HEK293 (cell line): ENCODE results near the gene GHITM.
"Not testable (repeated sequence)": the region's sequence is repeated elsewhere in the genome, so short reads cannot be mapped to it uniquely, and the experiment has no call there.

Source experiments
- CTCF ChIA-PET: fragments of 350-600 bp; formaldehyde crosslinking; extraction: SDS; loops from one replicate; lab custom pipeline; 2021; ENCODE audit warnings: antibody characterized with exemption; lab: Yijun Ruan, JAX
- POLR2A ChIA-PET: fragments of 300-600 bp; formaldehyde crosslinking; extraction: SDS; loops from one replicate; lab custom pipeline; 2020; ENCODE audit warnings: antibody characterized with exemption, inconsistent platforms; lab: Yijun Ruan, JAX
- H3K27ac ChIP-seq: fragments of 200-500 bp; sonication (Bioruptor generic); 2 replicates; pipeline ENCODE4 v1.5.1; 2014; ENCODE audit warnings: low read depth, low read length, control low read depth, inconsistent platforms; ENCODE audit errors: extremely low read depth
- H3K36me3 ChIP-seq, 2 experiments: fragments of 200-500 bp in 1 of 2; sonication (Bioruptor generic) in 1 of 2; 1 replicate in 1 of 2; 2 replicates in 1 of 2; pipeline ENCODE4 v1.5.1; 2014 to 2017; ENCODE audit warnings: inconsistent platforms in 2 of 2, low read length in 2 of 2; ENCODE audit not compliant: control insufficient read depth in 2 of 2, insufficient read depth in 1 of 2
- H3K4me1 ChIP-seq: fragments of 200-500 bp; sonication (Bioruptor generic); 2 replicates; pipeline ENCODE4 v1.5.1; 2014; ENCODE audit warnings: mild to moderate bottlenecking, low read length, inconsistent platforms; ENCODE audit not compliant: control insufficient read depth, insufficient read depth
- H3K4me3 ChIP-seq: 2 replicates; pipeline ENCODE4 v1.5.1; 2011; ENCODE audit warnings: low read depth, mild to moderate bottlenecking, control low read depth, low read length, moderate library complexity
- H3K9me3 ChIP-seq: fragments of 200-500 bp; sonication (Bioruptor generic); 2 replicates; pipeline ENCODE4 v1.5.1; 2014; ENCODE audit warnings: low read depth, low read length, inconsistent platforms; ENCODE audit not compliant: control insufficient read depth, insufficient read depth
- GLI2 ChIP-seq: fragments of 450-650 bp; formaldehyde crosslinking; IDR thresholded peaks from 2 replicates; pipeline ENCODE4; 2017; ENCODE audit warnings: missing biosample characterization, missing genetic modification characterization, low read depth, borderline replicate concordance
- MEIS1 ChIP-seq: sonication (generic); formaldehyde crosslinking; IDR thresholded peaks from 2 replicates; pipeline ENCODE4 v1.8.1; 2022; ENCODE audit warnings: missing genetic modification reagents, mild to moderate bottlenecking, borderline replicate concordance
- OSR2 ChIP-seq: fragments of 450-650 bp; formaldehyde crosslinking; IDR thresholded peaks from 2 replicates; pipeline ENCODE4 v1.5.1; 2016; ENCODE audit warnings: missing biosample characterization, missing genetic modification characterization
- PRDM10 ChIP-seq: fragments of 450-650 bp; formaldehyde crosslinking; IDR thresholded peaks from 2 replicates; pipeline ENCODE4 v1.5.1; 2016; ENCODE audit warnings: missing biosample characterization, missing genetic modification characterization
- ZBTB8A ChIP-seq: fragments of 450-650 bp; formaldehyde crosslinking; IDR thresholded peaks from 2 replicates; pipeline ENCODE4 v1.5.1; 2016; ENCODE audit warnings: missing biosample characterization, missing genetic modification characterization
- ZNF138 ChIP-seq: fragments of 450-650 bp; formaldehyde crosslinking; IDR thresholded peaks from 2 replicates; pipeline ENCODE4 v1.5.1; 2016; ENCODE audit warnings: missing biosample characterization, missing genetic modification characterization, borderline replicate concordance
- ZNF140 ChIP-seq: fragments of 450-650 bp; formaldehyde crosslinking; IDR thresholded peaks from 2 replicates; pipeline ENCODE4 v1.5.1; 2016; ENCODE audit warnings: missing biosample characterization, missing genetic modification characterization
- ZNF16 ChIP-seq: fragments of 450-650 bp; formaldehyde crosslinking; IDR thresholded peaks from 2 replicates; pipeline ENCODE4 v1.5.1; 2016; ENCODE audit warnings: low read depth, missing biosample characterization, missing genetic modification characterization
- ZNF398 ChIP-seq: fragments of 450-650 bp; formaldehyde crosslinking; IDR thresholded peaks from 2 replicates; pipeline ENCODE4 v1.5.1; 2017; ENCODE audit warnings: missing biosample characterization, missing genetic modification characterization
- ZNF510 ChIP-seq: fragments of 450-650 bp; formaldehyde crosslinking; IDR thresholded peaks from 2 replicates; pipeline ENCODE4 v1.5.1; 2018; ENCODE audit warnings: mild to moderate bottlenecking, missing genetic modification characterization, missing biosample characterization; ENCODE audit not compliant: insufficient replicate concordance
- ZNF610 ChIP-seq: fragments of 450-650 bp; formaldehyde crosslinking; IDR thresholded peaks from 2 replicates; pipeline ENCODE4 v1.5.1; 2016; ENCODE audit warnings: missing biosample characterization, missing genetic modification characterization, borderline replicate concordance
- ZNF629 ChIP-seq: fragments of 450-650 bp; formaldehyde crosslinking; IDR thresholded peaks from 2 replicates; pipeline ENCODE4 v1.5.1; 2017; ENCODE audit warnings: missing biosample characterization, missing genetic modification characterization
- ZNF654 ChIP-seq: fragments of 450-650 bp; formaldehyde crosslinking; IDR thresholded peaks from 2 replicates; pipeline ENCODE4 v1.5.1; 2016; ENCODE audit warnings: low read depth, missing biosample characterization, missing genetic modification characterization
- ZNF677 ChIP-seq: fragments of 450-650 bp; IDR thresholded peaks from 2 replicates; pipeline ENCODE4 v1.5.0; 2018; ENCODE audit warnings: missing biosample characterization, mild to moderate bottlenecking, missing genetic modification characterization, moderate library complexity
- ZNF791 ChIP-seq: fragments of 450-650 bp; formaldehyde crosslinking; IDR thresholded peaks from 2 replicates; pipeline ENCODE4 v1.5.1; 2016; ENCODE audit warnings: missing biosample characterization, missing genetic modification characterization
- ZSCAN23 ChIP-seq: fragments of 450-650 bp; formaldehyde crosslinking; IDR thresholded peaks from 2 replicates; pipeline ENCODE4 v1.5.1; 2016; ENCODE audit warnings: missing biosample characterization, missing genetic modification characterization
- ZSCAN5A ChIP-seq: fragments of 450-650 bp; formaldehyde crosslinking; IDR thresholded peaks from 2 replicates; pipeline ENCODE4 v1.5.1; 2016; ENCODE audit warnings: missing biosample characterization, missing genetic modification characterization
- TF ChIP-seq, protein P1 (sequence below): fragments of 450-650 bp; formaldehyde crosslinking; IDR thresholded peaks from 2 replicates; pipeline ENCODE4 v1.5.1; 2017; ENCODE audit warnings: missing biosample characterization, missing genetic modification characterization

GHITM gene

DNA sequence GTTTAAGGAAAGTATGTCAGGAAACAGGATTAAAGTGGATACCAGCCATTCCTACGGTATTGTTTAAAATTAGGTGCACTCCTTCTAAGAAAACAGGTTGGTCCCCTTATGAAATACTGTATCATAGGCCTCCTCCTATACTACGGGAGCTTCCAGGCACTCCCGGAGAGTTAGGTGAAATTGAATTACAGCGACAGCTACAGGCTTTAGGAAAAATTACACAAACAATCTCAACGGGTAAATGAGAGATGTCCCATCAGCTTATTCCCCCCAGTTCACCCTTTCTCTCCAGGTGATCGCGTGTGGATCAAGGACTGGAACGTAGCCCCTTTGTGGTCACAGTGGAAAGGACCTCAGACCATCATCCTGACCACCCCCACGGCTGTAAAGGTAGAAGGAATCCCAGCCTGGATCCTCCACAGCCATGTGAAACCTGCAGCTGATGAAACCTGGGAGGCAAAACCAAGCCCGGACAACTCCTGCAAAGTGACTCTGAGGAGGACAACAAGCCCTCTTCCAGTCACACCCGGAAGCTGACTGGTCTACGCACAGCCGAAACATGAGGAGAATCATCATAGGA, 25.1 kb upstream of the GHITM start:
- no peaks in the 10 kb centered on the region for H3K36me3 ChIP-seq
- H3K4me3 ChIP-seq, result no peak overlapping the region
- H3K9me3 ChIP-seq, result no peaks in the 10 kb centered on the region
- ChIA-PET POLR2A (no interaction called here), CTCF (interaction anchor here (0.6 to 1.2 kb wide), 4 partner anchors 11 to 414 kb away, joined by 3 to 4 read pairs (median 3); no protein-coding TSS in a partner anchor)
- no peak overlapping the region for H3K27ac ChIP-seq
- no peaks in the 10 kb centered on the region for H3K4me1 ChIP-seq
- TF ChIP-seq OSR2 (tag by site-specific recombination) (no peak), MEIS1 (CRISPR knock-in tag) (no peak), GLI2 (tag by site-specific recombination) (no peak), ZSCAN23 (tag by site-specific recombination) (no peak), ZNF138 (tag by site-specific recombination) (no peak), ZNF677 (tag by site-specific recombination) (no peak), ZNF510 (no peak), ZNF140 (no peak), ZNF16 (tag by site-specific recombination) (no peak), PRDM10 (tag by site-specific recombination) (no peak)

GRCh38 chr10:84117204-84117603, 22.1 kb upstream of the GHITM start:
- CTCF ChIA-PET, result interaction anchor here (0.6 kb wide), 1 partner anchor 16 kb away, joined by 3 read pairs; no protein-coding TSS in a partner anchor
- POLR2A ChIA-PET, H3K4me3 ChIP-seq, H3K9me3 ChIP-seq, H3K36me3 ChIP-seq, H3K27ac ChIP-seq, H3K4me1 ChIP-seq: not testable (repeated sequence)

GRCh38 chr10:84117686-84118394, 21.5 kb upstream of the GHITM start:
- POLR2A ChIA-PET, result no interaction called here
- Histone ChIP-seq H3K9me3 (no peaks in the 10 kb centered on the region), H3K4me1 (no peaks in the 10 kb centered on the region), H3K4me3 (no peak overlapping the region), H3K36me3 (no peaks in the 10 kb centered on the region), H3K27ac (no peak overlapping the region)
- CTCF ChIA-PET, result interaction anchor here (0.6 kb wide), 1 partner anchor 16 kb away, joined by 3 read pairs; no protein-coding TSS in a partner anchor
- TF ChIP-seq ZNF654 (tag by site-specific recombination), result no peak
- TF ChIP-seq ZBTB8A, result no peak
- TF ChIP-seq, protein P1, sequence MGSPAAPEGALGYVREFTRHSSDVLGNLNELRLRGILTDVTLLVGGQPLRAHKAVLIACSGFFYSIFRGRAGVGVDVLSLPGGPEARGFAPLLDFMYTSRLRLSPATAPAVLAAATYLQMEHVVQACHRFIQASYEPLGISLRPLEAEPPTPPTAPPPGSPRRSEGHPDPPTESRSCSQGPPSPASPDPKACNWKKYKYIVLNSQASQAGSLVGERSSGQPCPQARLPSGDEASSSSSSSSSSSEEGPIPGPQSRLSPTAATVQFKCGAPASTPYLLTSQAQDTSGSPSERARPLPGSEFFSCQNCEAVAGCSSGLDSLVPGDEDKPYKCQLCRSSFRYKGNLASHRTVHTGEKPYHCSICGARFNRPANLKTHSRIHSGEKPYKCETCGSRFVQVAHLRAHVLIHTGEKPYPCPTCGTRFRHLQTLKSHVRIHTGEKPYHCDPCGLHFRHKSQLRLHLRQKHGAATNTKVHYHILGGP (tag by site-specific recombination), result no peak
- TF ChIP-seq ZNF791, result no peak
- TF ChIP-seq ZNF610 (tag by site-specific recombination), result no peak
- TF ChIP-seq ZNF629 (tag by site-specific recombination), result no peak
- no peak for TF ChIP-seq ZSCAN5A (tag by site-specific recombination)
- no peak for TF ChIP-seq ZNF398 (tag by site-specific recombination)
